Measurements from ENCODE around the gene ZC2HC1C. TPM values are rescaled to one million over a fixed set of nuclear protein-coding genes. Genes with fewer than 3 reads are reported as not detected.

ZC2HC1C gene
- total RNA-seq, 1 donor from 2014 or later = 1.0 TPM

GRCh38 chr14:75030147-75030546, 39.3 kb upstream of the ZC2HC1C start:
- TF ChIP-seq, protein P1, sequence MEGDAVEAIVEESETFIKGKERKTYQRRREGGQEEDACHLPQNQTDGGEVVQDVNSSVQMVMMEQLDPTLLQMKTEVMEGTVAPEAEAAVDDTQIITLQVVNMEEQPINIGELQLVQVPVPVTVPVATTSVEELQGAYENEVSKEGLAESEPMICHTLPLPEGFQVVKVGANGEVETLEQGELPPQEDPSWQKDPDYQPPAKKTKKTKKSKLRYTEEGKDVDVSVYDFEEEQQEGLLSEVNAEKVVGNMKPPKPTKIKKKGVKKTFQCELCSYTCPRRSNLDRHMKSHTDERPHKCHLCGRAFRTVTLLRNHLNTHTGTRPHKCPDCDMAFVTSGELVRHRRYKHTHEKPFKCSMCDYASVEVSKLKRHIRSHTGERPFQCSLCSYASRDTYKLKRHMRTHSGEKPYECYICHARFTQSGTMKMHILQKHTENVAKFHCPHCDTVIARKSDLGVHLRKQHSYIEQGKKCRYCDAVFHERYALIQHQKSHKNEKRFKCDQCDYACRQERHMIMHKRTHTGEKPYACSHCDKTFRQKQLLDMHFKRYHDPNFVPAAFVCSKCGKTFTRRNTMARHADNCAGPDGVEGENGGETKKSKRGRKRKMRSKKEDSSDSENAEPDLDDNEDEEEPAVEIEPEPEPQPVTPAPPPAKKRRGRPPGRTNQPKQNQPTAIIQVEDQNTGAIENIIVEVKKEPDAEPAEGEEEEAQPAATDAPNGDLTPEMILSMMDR (IDR thresholded peaks at IDR 0.05) = no peak
- Mint-ChIP-seq H3K27ac (ENCODE audit: unreplicated experiment) (no peak overlapping the region), H3K4me1 (ENCODE audit: unreplicated experiment) (peaks cover 4% of the 10 kb centered on the region), H3K36me3 (ENCODE audit: unreplicated experiment) (peaks cover 42% of the 10 kb centered on the region), H3K27me3 (ENCODE audit: unreplicated experiment) (no peaks in the 10 kb centered on the region), H3K4me3 (ENCODE audit: unreplicated experiment) (no peak overlapping the region), H3K9me3 (ENCODE audit: unreplicated experiment) (no peaks in the 10 kb centered on the region)
- no peak for DNase-seq (ENCODE audit: extremely low spot score, unreplicated experiment)

DNA sequence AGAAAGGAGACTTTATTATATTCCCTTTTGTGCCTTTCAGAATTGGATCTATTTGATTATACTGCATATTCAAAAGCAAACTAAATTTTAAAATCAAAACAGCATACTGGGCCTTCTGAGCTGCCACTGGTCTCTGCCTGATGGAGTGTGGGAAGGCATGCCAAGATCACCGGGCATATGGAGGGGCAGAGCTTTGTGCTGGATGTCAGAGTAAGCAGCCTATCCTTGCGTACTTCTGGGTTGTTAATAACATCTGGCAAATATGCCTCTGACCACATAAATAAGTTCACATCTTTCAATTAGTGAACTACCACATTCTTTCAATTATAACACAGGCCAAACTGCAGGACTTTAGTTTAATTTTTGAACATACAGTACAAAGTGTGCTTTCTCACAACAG, 36.5 kb upstream of the ZC2HC1C start:
- Mint-ChIP-seq H3K9me3 (ENCODE audit: unreplicated experiment) (no peaks in the 10 kb centered on the region), H3K4me3 (ENCODE audit: unreplicated experiment) (no peak overlapping the region), H3K27ac (ENCODE audit: unreplicated experiment) (no peak overlapping the region), H3K36me3 (ENCODE audit: unreplicated experiment) (peaks cover 50% of the 10 kb centered on the region), H3K4me1 (ENCODE audit: unreplicated experiment) (peaks cover 4% of the 10 kb centered on the region), H3K27me3 (ENCODE audit: unreplicated experiment) (no peaks in the 10 kb centered on the region)
- TF ChIP-seq, protein P1 (IDR thresholded peaks at IDR 0.05) = no peak
- DNase-seq (ENCODE audit: extremely low spot score, unreplicated experiment) = no peak

- H3K4me1 Mint-ChIP-seq (ENCODE audit: unreplicated experiment) = peaks cover 13% of the 10 kb centered on the region
- no peak for DNase-seq (ENCODE audit: extremely low spot score, unreplicated experiment)
- no peaks in the 10 kb centered on the region for H3K27me3 Mint-ChIP-seq (ENCODE audit: unreplicated experiment)
- no peak overlapping the region for H3K27ac Mint-ChIP-seq (ENCODE audit: unreplicated experiment)
- H3K4me3 Mint-ChIP-seq (ENCODE audit: unreplicated experiment) = no peak overlapping the region
- TF ChIP-seq, protein P1 (IDR thresholded peaks at IDR 0.05) = no peak
- no peaks in the 10 kb centered on the region for H3K9me3 Mint-ChIP-seq (ENCODE audit: unreplicated experiment)
- peaks cover 27% of the 10 kb centered on the region for H3K36me3 Mint-ChIP-seq (ENCODE audit: unreplicated experiment)
Observed at GRCh38 chr14:75040507-75040906, 28.9 kb upstream of the ZC2HC1C start.

DNA sequence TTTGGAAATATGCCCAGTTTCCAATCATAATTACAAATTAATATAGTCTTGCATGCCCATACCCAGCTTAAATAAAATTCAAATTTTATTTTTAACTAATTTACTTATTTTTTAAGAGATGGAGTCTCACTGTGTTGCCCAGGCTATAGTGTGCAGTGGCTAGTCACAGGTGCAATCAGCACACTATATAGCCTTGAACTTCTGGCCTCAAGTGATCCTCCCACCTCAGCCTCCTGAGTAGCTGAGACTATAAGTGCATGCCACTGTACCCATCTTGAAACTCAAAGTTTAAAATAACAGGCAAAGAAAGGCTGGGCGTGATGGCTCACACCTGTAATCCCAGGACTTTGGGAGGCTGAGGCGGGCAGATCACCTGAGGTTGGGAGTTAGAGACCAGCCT, 28.5 kb upstream of the ZC2HC1C start:
- Mint-ChIP-seq H3K4me3 (ENCODE audit: unreplicated experiment) (no peak overlapping the region), H3K4me1 (ENCODE audit: unreplicated experiment) (peaks cover 13% of the 10 kb centered on the region), H3K9me3 (ENCODE audit: unreplicated experiment) (no peaks in the 10 kb centered on the region), H3K27ac (ENCODE audit: unreplicated experiment) (no peak overlapping the region), H3K27me3 (ENCODE audit: unreplicated experiment) (no peaks in the 10 kb centered on the region), H3K36me3 (ENCODE audit: unreplicated experiment) (peaks cover 24% of the 10 kb centered on the region)
- no peak for DNase-seq (ENCODE audit: extremely low spot score, unreplicated experiment)
- TF ChIP-seq, protein P1 (IDR thresholded peaks at IDR 0.05) = no peak

- TF ChIP-seq, protein P1 (IDR thresholded peaks at IDR 0.05) = no peak
- Mint-ChIP-seq H3K4me1 (ENCODE audit: unreplicated experiment) (peaks cover 13% of the 10 kb centered on the region), H3K27me3 (ENCODE audit: unreplicated experiment) (no peaks in the 10 kb centered on the region), H3K9me3 (ENCODE audit: unreplicated experiment) (no peaks in the 10 kb centered on the region), H3K36me3 (ENCODE audit: unreplicated experiment) (peaks cover 21% of the 10 kb centered on the region), H3K27ac (ENCODE audit: unreplicated experiment) (no peak overlapping the region), H3K4me3 (ENCODE audit: unreplicated experiment) (no peak overlapping the region)
- DNase-seq (ENCODE audit: extremely low spot score, unreplicated experiment) = no peak
Observed at GRCh38 chr14:75041613-75042012, 27.8 kb upstream of the ZC2HC1C start.

Data from osteocyte (in vitro differentiated cells).